ENCODE results near the gene CALM3.

The CALM3 gene

DNA sequence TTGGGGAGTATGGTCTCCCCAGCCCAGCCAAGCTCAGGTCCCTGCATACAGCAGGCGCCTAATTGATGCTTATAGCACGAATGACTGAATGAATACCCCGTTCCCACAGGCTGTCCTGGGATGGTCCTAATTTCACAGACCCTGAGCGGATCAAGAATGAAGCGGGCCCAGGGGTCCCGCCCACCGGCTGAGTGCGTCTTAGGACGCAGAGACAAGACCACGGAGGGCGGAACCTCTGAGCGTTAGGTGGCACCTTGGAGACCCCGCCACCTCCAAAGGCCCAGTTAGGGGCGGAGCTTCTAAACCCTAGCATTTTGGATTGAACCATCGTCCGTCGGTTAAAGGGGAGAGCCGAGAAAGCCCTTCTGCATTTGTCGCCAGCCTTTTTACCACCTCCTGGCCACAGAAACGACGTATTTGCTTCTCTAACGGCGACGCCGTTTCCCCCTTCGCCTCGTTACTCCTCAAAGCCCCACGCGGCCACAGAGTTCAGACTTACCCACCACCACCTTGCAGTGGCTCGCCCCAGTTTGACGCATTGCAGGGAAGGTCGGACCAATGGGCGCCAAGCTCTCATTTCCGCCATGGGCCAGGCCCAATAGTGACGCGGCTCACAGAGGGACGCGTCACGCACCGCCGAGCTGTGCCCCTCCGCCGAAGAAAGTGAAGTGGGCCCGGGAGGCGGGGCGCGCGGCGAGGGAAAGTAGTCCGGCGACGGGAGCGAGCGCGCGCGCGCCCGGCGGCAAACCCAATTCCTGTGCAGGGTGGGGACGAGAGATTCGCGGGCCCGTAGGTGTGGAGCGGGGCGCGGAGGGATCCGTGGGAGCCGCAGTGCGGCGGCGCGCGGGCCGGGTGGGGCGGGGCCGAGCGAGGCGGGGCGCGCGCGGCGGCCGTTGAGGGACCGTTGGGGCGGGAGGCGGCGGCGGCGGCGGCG is 479 bp upstream of the CALM3 start:
- peak; percentile 97 for DNase-seq

DNA sequence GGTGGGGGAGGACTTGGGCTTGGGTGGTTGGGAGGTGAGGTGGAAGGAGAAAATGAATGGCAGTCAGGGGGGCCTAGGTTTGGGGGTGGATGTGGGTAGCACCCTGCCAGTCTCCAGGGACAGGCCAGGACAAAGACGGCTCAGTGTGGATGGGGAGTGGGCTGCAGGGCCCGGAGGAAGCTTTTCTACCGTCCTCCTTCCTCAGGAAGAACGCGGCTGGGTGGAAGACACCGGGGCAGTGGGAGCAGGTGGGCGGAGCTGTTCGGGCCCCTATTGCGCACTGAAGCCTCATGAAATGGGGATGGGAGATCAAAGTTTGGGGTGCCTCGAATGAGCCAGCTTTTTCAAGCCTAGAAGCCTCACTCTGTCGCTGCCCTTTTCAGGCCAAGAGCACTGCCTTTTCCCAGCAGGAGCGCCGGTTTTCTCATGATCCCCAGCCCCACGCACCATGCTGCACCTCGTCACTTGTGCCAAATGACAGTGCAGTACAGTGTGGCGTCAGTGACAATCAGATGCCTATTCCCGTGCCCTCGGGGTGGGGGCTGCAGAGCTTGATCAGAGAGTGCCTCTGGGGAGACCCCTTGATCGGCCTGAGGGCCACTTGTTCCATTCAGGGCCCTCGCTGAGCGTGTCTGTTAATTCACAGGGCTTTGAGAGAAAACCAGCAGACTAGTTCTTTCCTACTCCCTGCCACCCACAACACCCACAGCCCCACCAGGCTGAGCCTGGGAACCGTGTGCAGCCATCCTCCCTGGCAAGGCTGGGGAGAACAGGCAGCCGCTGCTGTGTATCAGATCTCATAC is 1.5 kb downstream of the CALM3 start:
- no peak for DNase-seq

DNA sequence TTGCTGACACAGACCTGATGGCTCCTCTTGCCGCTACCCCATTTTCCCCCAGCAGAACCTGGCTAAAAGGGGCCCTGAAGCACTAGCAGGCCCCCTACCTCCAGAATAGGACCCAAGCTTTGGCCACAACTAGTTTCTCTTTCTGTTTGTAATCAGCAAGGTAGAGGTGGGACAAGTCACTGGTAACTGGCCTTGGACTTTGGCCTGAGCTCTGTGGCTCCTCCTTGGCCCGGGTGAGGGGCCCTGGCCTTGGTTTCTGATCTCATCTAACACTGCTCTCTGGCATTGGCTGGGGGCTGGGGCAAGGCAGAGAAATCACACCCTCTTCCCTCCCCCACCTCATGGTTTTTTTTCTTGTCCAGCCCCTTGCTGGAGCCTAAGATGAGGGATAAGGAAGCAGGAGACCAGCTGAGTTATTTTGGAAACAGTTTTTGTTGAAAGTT is 2.1 kb downstream of the CALM3 start:
- DNase-seq, result no peak

DNA sequence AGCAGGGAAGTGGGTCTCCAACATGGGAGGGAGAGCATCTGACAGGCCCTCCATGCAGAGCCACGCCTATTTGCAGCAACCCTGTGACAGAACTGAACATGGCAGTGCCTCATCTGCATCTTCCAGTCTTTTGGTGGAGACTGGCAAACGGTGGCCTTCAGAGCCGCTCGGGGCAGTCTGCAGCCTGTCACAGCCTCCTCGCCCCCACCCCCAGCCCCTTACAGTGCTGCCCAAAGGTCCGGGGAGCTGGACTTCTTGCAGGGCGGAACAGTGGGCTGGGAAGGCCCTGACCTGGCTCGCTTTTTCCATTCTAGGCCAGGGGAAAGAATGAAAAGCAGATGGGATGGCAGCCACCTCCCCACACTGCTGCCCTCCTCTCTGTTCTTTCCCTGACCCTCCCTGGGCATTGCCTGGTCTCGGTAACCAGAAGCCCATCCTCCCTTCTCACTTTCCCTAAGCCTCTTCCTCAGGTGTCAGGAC is 2.7 kb downstream of the CALM3 start:
- no peak for DNase-seq

DNA sequence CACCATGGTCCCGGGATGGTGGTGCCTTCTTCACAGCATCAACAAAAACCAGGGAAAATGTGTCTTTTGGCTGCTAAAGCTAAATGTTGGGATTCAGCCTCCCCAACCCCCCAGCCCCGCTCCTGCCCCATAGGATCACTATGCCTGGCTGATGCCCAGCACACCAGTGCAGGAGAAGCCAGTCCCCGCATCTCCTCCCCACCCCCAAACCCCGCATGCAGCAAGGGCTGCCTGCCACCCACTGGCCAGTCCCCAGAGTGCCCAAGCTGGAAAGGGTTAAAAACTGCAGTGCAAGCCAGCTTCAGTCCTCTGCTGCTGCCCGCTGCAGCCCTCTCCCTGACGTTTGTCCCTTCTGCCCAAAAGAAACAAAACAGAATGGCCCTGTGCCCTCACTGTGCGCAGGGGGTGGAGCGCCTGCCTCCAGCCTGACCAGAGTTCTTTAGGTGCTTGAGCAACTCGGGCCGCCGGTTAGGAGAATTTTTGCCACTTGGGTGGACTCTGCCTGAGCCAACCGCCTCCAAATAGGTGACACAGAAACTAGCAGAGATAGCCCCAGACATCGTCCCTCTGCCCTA is 3.7 kb downstream of the CALM3 start:
- no peak for DNase-seq

DNA sequence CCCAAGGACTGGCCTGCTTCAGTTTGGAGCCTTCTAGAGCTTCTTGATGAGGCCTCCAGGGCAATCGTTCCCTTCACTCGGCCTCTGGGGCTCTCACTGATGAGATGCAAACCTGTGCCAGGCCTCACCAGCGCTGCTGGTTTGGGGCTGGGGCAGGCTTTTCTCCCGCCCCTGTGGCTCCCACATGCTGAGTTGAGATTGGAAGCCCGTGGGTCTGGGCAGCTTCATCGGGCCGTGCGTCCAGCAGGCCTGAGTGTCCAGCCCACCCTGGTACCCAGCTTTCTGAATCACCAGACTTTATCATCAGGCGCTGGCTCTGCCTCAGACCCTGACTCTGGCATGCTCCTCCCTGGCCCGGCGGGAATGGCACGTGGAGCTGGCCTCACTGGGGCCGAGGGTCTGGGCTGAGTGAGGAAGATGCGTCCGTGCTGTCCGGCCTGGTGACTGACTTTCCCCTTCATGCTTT is 4.3 kb downstream of the CALM3 start:
- no peak for DNase-seq

DNA sequence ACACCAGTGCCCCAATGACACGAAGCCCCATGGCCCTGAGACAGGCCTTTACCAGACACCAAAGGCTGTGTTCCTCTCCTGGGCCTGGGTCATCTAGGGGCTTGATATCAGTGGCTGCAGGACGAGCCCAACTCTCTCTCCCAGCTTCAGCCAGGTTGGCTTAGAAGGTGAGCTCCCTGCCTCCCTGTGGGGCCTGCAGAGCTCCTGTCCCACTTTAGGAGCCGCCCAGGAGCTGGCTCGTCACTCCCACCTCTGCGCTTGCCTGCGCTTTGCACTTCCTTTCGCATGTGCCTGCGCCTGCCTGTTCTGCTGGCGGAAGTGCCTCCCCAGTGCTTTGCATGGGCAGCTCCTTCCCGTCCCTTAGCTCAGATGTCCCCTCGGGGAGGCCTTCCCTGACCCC is 4.9 kb downstream of the CALM3 start:
- DNase-seq, result no peak

DNA sequence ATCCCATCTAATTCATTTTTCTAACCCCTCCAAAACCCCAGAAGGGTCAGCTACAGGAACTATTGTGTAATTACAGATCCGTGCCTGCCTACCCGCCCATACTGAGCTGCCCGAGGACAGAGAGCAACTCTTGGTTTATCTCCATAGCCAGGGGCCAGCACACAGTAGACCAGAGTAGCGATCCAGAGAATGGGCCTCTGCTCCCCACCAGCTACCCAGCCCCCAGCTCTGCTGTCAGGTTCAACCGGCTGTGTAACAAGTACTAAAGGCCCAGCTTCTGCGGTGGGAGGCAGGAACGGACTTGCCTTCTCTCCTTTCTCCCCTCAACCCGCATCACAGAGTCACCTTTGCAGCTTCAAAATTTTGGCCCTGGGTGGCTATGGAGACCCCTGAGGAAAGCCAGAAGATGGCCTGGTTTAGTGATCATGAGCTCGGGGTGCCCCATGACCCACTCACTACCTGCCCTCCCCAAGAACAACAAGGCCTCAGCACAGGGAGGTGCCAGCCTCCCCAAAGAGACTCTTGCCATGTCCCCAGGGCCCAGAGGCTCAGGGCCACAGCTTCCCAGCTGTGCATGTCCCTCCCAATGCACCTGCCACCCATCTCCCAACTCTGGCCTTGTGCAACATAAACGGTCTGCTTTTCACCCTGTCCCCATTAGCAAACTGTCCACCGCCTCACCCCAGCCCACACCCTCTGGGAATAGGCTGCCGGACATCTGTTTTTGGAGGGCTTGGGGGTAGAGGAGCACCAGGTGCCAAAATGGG is 5.7 kb downstream of the CALM3 start:
- no peak for DNase-seq

DNA sequence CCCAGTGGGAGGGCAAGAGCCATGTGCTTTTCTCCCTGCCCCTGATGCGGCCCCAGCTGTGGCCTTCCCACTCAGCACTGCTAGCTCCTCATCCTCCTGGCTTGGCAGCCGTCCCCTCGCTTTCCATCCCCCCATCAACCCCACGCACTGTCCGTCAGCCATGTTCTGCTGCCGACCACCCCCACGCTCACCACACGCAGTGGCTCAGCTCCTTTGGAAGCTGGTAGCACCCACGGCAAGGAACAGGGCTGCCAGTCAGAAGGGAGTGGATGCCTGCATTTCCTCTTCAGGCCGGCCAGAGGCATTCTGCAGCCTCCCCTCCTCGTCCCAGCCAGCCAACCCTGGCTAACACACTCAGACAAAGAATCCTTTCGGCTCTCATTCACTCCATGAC is 6.3 kb downstream of the CALM3 start:
- DNase-seq, result no peak

DNA sequence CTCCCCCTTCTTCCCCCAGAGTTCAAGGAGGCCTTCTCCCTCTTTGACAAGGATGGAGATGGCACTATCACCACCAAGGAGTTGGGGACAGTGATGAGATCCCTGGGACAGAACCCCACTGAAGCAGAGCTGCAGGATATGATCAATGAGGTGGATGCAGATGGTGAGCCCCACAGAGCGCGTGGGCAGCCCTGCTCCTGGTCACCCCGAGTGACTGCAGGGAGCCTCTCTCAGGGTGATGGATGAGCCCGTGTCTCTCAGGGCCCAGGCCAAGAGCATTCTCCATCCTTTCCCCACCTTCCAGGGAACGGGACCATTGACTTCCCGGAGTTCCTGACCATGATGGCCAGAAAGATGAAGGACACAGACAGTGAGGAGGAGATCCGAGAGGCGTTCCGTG is 7.0 kb downstream of the CALM3 start:
- no peak for DNase-seq

DNA sequence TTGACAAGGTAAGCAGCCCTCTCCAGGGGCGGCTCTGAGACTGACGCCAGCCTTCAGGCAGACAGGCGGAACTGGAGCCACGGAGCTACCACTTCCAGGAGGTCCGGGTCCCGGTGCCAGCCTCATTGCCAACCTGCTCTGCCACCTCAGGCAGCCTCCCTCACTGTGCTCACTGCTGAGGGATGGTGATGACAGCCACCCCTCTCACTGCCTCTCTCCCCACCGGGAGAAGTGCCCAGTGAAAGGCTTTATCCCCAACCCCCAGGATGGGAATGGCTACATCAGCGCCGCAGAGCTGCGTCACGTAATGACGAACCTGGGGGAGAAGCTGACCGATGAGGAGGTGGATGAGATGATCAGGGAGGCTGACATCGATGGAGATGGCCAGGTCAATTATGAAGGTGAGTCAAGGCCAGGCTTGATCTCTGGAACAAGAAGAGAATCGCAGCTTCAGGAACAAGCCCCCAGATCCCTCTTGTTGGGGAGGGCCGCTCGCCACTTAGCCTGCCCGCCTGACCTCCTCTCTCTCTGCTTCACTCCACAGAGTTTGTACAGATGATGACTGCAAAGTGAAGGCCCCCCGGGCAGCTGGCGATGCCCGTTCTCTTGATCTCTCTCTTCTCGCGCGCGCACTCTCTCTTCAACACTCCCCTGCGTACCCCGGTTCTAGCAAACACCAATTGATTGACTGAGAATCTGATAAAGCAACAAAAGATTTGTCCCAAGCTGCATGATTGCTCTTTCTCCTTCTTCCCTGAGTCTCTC is 7.6 kb downstream of the CALM3 start:
- DNase-seq, result no peak

DNA sequence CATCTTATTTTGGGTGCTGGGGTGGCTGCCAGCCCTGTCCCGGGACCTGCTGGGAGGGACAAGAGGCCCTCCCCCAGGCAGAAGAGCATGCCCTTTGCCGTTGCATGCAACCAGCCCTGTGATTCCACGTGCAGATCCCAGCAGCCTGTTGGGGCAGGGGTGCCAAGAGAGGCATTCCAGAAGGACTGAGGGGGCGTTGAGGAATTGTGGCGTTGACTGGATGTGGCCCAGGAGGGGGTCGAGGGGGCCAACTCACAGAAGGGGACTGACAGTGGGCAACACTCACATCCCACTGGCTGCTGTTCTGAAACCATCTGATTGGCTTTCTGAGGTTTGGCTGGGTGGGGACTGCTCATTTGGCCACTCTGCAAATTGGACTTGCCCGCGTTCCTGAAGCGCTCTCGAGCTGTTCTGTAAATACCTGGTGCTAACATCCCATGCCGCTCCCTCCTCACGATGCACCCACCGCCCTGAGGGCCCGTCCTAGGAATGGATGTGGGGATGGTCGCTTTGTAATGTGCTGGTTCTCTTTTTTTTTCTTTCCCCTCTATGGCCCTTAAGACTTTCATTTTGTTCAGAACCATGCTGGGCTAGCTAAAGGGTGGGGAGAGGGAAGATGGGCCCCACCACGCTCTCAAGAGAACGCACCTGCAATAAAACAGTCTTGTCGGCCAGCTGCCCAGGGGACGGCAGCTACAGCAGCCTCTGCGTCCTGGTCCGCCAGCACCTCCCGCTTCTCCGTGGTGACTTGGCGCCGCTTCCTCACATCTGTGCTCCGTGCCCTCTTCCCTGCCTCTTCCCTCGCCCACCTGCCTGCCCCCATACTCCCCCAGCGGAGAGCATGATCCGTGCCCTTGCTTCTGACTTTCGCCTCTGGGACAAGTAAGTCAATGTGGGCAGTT is 8.6 kb downstream of the CALM3 start:
- DNase-seq, result no peak

DNA sequence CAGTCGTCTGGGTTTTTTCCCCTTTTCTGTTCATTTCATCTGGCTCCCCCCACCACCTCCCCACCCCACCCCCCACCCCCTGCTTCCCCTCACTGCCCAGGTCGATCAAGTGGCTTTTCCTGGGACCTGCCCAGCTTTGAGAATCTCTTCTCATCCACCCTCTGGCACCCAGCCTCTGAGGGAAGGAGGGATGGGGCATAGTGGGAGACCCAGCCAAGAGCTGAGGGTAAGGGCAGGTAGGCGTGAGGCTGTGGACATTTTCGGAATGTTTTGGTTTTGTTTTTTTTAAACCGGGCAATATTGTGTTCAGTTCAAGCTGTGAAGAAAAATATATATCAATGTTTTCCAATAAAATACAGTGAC is 9.3 kb downstream of the CALM3 start:
- no peak for DNase-seq

DNA sequence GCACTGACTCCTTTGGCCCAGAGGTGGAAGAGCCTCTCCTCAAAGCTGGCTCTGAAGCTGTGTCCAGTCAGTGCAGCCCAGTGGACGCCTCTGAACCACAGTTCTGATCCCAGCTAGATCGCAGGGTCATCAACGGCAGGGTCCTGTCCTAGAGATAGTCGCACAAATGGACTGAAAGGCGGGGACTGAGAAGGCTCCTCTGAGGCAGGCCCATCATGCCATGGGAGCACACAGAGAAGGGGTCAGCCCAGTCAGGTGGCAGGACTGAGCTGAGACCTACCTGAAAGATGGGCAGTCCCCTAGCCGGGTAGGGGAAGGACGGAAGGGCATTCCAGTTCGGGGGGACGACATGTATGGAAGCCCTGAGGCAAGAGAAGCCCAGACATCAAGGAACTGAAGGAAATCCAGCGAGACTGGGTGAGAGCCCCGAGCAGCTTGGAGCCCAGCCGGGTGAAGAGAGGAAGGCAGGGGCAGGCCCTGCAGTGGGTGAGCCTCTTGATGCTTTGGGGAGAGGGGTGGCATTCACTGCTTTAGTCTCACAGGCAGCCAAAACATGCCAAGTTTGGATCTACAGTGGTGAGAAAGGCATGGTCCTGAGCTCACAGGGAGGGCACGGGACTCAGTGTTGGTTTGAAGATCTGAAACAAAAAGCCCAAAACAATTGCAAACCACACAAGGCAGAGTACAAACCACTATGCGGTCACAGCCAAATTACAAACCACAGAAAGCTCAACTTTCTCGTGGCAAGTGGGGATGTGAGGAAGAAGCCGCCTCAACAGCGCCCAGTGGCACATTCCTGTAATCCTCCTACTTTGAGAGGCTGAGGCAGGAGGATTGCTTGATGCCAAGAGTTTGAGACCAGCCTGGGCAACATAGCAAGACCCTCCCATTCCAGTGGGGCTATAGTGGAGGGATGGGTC is 10.0 kb downstream of the CALM3 start:
- DNase-seq, result no peak

DNA sequence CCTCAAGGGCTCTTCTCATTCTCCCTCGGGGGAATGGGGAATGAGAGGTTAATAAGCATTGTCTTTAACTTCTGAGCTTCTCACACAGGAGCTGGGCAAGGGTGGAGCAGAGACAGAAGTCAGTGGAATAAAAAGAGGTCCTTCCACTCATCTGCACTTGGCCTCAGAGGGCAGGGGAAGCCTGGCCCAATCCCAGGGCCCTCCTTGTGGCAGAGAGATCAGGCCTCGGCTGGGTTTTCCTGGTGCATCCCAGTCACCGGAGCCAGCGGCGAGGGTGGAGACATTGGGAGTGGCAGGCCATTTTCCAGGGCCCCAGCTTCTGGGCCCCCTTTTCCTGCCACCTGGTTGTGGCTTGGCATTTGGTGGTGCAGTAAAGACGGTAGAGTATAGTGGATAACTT is 10.6 kb downstream of the CALM3 start:
- DNase-seq, result no peak

DNA sequence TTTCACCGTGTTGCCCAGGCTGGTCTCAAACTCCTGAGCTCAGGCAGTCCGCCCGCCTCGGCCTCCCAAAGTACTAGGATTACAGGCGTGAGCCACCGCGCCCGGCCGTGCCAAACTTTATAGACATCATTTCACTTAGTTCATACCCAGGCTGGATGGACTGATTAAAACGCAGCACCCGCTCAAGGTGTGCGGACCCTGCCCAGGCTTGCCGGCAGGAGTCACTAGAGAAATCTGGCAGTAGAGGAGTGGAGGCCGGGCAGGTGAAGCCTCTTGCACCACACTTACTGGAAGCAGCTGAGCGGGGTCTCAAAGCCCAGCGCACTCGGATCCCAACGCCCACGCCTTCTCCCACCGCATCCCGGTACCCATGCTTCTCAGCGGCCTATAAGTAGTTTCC is 12.4 kb downstream of the CALM3 start:
- DNase-seq, result no peak

DNA sequence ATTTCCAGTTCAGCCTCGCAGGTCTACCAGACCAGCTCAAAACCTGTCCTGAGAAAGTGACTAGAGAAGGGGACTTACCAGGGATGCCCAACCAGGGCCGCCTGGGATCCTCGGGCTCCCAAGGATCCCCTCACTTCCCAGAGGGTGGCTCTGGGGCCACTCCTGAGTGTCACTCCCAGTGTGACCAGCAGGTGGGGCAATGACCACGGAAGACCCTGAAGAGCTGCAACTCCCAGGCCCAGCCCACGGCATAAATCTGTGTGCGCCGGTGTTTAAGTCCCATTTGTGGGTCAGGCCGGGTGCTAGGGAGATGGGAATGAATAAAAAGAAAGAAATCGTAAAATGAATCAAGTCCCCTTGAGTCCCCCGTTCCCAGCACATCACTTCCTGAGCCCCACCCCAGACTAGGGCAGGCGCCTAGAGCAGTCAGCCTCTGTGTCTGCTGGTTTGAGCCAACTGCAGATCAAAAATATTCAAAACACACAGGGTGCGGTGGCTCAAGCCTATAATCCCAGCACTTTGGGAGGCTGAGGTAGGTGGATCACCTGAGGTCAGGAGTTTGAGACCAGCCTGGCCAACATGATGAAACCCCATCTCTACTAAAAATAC is 13.1 kb downstream of the CALM3 start:
- peak; percentile 58 for DNase-seq

DNA sequence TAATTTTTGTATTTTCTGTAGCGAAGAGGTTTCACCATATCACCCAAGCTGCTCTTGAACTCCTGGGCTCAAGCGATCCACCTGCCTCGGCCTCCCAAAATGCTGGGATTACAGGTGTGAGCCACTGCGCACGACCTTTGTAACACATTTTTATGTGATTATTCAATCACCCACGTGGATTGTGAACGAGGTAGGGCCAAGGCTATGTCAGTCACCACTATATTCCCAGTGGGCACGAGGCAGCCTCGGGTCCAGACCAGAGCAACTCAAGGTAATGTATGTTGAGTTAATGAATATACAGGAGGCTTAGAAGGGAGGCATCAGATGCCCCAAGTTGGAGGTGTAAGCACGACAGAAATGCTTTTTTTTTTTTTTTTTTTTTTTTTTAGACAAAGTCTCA is 14.8 kb downstream of the CALM3 start:
- DNase-seq, result no peak

DNA sequence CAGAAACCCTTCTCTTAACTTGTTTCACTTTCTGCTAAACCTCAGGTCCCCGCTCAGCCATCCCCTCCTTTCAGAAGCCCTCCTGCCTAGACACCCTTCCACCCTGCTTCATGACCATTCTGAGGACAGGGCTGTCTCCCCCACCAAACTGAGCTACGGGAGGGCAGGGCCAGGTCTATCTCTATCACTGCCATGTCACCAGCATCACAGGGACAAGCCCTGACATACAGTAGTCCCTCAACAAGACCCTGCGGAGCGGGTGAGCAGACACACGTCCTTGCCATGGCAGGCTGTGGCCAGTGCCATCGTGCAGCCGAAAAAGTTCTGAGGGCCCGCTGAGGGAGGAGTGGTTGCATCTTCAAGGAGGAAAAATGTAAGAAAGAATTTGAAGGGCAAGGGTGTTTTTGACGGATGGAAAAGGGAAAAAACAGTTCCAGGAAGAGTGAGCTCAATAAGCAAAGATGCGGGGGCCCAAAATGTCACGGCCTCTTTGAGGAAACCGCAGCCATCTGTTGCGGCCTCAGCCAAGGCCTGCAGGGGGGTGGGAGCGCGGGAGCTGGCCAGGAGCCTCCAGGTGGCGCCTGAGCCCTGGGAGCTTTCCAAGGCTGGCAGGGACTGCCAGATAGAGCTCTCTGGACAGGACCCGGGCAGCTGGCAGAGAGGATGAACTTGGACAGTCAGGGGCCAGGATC is 15.6 kb downstream of the CALM3 start:
- peak; percentile 70 for DNase-seq
